Ascending aorta (tissue), 2 donors: ENCODE data around the gene KSR2. TPM values are rescaled to one million over a fixed set of nuclear protein-coding genes. Genes with fewer than 3 reads are reported as not detected.

Experiments used
- DNase-seq, 2 donors: peaks; one replicate each; pipeline ENCODE4 v3.0.0-alpha.2; 2019; ENCODE audit warnings: low spot score in 2 of 2
- H3K27ac ChIP-seq, 2 donors: fragments of 200-600 bp; sonication (generic); one replicate each; pipeline ENCODE4 v1.5.1; 2016 to 2017; ENCODE audit warnings: mild to moderate bottlenecking in 1 of 2
- H3K27me3 ChIP-seq: fragments of 200-600 bp; sonication (generic); one replicate; pipeline ENCODE4 v1.5.1; 2017
- H3K36me3 ChIP-seq, 2 donors: fragments of 200-600 bp; sonication (generic); one replicate each; pipeline ENCODE4 v1.5.1; 2016
- H3K4me1 ChIP-seq, 2 donors: fragments of 200-600 bp; sonication (generic); one replicate each; pipeline ENCODE4 v1.5.1; 2016 to 2017; ENCODE audit warnings: mild to moderate bottlenecking in 1 of 2
- H3K4me3 ChIP-seq, 2 donors: fragments of 200-600 bp; sonication (generic); one replicate each; pipeline ENCODE4 v1.5.1; 2016 to 2017; ENCODE audit warnings: mild to moderate bottlenecking in 1 of 2
- H3K9me3 ChIP-seq, 2 donors: fragments of 200-600 bp; sonication (generic); one replicate each; pipeline ENCODE4 v1.5.1; 2016
- CTCF ChIP-seq, 3 experiments: fragments of 200-600 bp in 2 of 3; fragments of 450-650 bp in 1 of 3; sonication (generic) in 2 of 3; IDR thresholded peaks; one replicate each; pipeline ENCODE4 v1.5.1; 2016 to 2019; ENCODE audit warnings: antibody characterized with exemption in 3 of 3, mild to moderate bottlenecking in 1 of 3, moderate library complexity in 1 of 3
- intact Hi-C: fragments of 100-400 bp; cut with DNase I; formaldehyde crosslinking; loops from one replicate; pipeline ENCODE4 v1.15.1; 2023
- total RNA-seq: library from RNA; depleted of rRNA; stranded (reverse); fragments of >200 nt; gene quantifications from one replicate; pipeline ENCODE4 v1.1.0, GENCODE V29; 2016

KSR2 gene
- total RNA-seq, 1 donor from 2014 or later = 0.11 TPM

- intact Hi-C loops = no loop called here
- no peaks in the 10 kb centered on the region for H3K36me3 ChIP-seq
- no peaks in the 10 kb centered on the region for H3K4me1 ChIP-seq
- H3K4me3 ChIP-seq = no peak overlapping the region
- H3K27ac ChIP-seq = no peak overlapping the region
- no peaks in the 10 kb centered on the region for H3K9me3 ChIP-seq
- H3K27me3 ChIP-seq = no peaks in the 10 kb centered on the region
- no peak for DNase-seq
- no peak for TF ChIP-seq CTCF (IDR thresholded peaks at IDR 0.05)
Measured at GRCh38 chr12:117707861-117708260, 260.9 kb downstream of the KSR2 start.

GRCh38 chr12:117703584-117703983, 265.2 kb downstream of the KSR2 start:
- intact Hi-C loops = no loop called here
- no peak for DNase-seq
- Histone ChIP-seq H3K36me3 (no peaks in the 10 kb centered on the region), H3K27me3 (no peaks in the 10 kb centered on the region), H3K27ac (no peak overlapping the region), H3K9me3 (no peaks in the 10 kb centered on the region), H3K4me3 (no peak overlapping the region), H3K4me1 (no peaks in the 10 kb centered on the region)
- no peak for TF ChIP-seq CTCF (IDR thresholded peaks at IDR 0.05)

GRCh38 chr12:117702741-117703140, 266.0 kb downstream of the KSR2 start:
- Histone ChIP-seq H3K27ac (no peak overlapping the region), H3K4me3 (no peak overlapping the region), H3K9me3 (no peaks in the 10 kb centered on the region), H3K27me3 (no peaks in the 10 kb centered on the region), H3K4me1 (no peaks in the 10 kb centered on the region), H3K36me3 (no peaks in the 10 kb centered on the region)
- intact Hi-C loops = no loop called here
- no peak for DNase-seq
- no peak for TF ChIP-seq CTCF (IDR thresholded peaks at IDR 0.05)

- no peaks in the 10 kb centered on the region for H3K9me3 ChIP-seq
- no peak overlapping the region for H3K4me3 ChIP-seq
- DNase-seq = no peak
- no peak for TF ChIP-seq CTCF (IDR thresholded peaks at IDR 0.05)
- intact Hi-C loops = no loop called here
- H3K36me3 ChIP-seq = no peaks in the 10 kb centered on the region
- H3K27me3 ChIP-seq = no peaks in the 10 kb centered on the region
- H3K4me1 ChIP-seq = no peaks in the 10 kb centered on the region
- H3K27ac ChIP-seq = no peak overlapping the region
Measured at GRCh38 chr12:117699575-117699974, 269.2 kb downstream of the KSR2 start.

GRCh38 chr12:117699118-117699517, 269.7 kb downstream of the KSR2 start:
- no peaks in the 10 kb centered on the region for H3K27me3 ChIP-seq
- DNase-seq = no peak
- TF ChIP-seq CTCF (IDR thresholded peaks at IDR 0.05) = no peak
- no peak overlapping the region for H3K27ac ChIP-seq
- no peaks in the 10 kb centered on the region for H3K9me3 ChIP-seq
- no peak overlapping the region for H3K4me3 ChIP-seq
- intact Hi-C loops = no loop called here
- H3K4me1 ChIP-seq = no peaks in the 10 kb centered on the region
- H3K36me3 ChIP-seq = no peaks in the 10 kb centered on the region

- H3K9me3 ChIP-seq = peaks cover 0 to 5% of the 10 kb centered on the region in 2 donors
- DNase-seq = no peak
- no peaks in the 10 kb centered on the region for H3K4me1 ChIP-seq
- H3K27me3 ChIP-seq = no peaks in the 10 kb centered on the region
- H3K4me3 ChIP-seq = no peak overlapping the region
- TF ChIP-seq CTCF (IDR thresholded peaks at IDR 0.05) = no peak
- H3K36me3 ChIP-seq = no peaks in the 10 kb centered on the region
- no peak overlapping the region for H3K27ac ChIP-seq
- intact Hi-C loops = no loop called here
Measured at GRCh38 chr12:117695956-117696355, 272.8 kb downstream of the KSR2 start.
